GM18909 (cell line): ENCODE measurements around the gene LAYN.

Experiments used
- ATAC-seq: cut with Tn5 transposase; IDR thresholded peaks from one replicate; pipeline ENCODE4 v1.9.1; 2021; ENCODE audit warnings: mild to moderate bottlenecking; ENCODE audit not compliant: unreplicated experiment, poor library complexity

LAYN gene, protein sequence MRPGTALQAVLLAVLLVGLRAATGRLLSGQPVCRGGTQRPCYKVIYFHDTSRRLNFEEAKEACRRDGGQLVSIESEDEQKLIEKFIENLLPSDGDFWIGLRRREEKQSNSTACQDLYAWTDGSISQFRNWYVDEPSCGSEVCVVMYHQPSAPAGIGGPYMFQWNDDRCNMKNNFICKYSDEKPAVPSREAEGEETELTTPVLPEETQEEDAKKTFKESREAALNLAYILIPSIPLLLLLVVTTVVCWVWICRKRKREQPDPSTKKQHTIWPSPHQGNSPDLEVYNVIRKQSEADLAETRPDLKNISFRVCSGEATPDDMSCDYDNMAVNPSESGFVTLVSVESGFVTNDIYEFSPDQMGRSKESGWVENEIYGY

DNA sequence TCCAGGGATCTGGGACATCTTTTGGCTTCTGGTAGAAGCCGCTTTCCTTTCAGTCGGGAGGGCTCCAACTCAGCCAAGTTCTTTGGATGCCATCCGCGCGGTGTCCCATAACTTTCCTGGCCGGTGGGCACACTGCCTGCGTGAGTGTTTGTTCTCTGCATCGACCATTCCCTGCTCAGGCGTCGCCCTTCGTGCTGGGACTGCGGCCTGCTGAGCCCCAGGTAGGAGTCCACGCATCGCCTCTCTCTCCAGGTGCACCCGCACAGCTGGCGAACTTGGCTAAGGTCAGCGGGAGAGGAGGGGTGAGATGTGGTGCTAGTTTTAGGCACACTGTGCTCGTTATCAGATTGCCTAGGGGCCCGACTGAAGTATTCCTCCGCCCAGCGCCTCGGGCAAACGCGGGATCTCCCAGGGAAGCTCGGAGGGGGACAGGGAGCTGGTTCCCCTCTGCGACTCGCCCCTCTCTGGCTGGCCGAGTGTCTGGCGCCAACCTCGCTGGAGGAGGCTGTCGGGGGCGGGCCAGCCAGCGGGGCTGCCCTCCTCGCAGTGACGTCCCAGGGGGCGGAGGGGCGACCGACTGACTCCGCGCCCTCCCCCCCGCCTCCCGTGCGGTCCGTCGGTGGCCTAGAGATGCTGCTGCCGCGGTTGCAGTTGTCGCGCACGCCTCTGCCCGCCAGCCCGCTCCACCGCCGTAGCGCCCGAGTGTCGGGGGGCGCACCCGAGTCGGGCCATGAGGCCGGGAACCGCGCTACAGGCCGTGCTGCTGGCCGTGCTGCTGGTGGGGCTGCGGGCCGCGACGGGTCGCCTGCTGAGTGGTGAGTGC is at the start of gene LAYN:
Gene LAYN, plus strand, starts transcription at position 607 of the 823 bp plus-strand sequence. Its CDS starts 124 bp downstream, at position 731.
- no peak for ATAC-seq

DNA sequence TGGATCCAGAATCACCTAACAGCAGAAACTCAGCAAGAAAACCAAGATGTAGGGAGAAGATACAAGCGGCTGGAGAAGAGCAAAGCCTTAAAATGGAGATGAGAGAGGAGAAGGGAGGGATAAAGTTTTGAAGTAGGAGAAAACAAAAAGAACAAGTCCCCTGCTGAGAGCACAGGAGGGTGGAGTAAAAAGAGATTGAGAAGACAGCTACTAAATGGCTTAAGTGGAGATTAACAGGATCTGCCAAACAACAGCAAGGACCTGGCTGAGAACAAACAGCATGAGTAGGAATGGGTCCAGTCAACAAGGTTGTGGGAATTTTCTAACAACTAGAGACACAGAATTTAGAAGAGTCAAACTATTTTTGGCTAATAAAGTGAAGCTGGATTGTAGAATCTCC is 46.5 kb upstream of the LAYN start:
- ATAC-seq = no peak

DNA sequence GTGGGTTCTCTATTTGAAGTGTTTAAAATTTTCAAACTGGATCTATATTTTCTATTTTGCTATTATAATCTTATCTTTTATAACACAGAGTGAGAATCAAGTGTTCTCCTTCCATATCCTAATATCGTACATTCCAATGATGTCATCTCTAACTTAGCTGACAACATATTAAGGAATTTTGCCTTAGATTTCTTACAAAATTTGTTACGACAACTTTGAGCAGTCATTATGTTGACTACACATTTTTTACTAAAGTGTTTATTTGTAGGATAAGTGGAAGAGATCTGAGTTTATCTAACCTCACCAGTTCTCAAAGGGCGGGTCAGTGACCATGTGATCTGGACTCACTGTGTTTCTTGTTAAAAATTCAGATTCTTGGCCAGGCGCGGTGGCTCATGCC is 41.0 kb upstream of the LAYN start:
- no peak for ATAC-seq

DNA sequence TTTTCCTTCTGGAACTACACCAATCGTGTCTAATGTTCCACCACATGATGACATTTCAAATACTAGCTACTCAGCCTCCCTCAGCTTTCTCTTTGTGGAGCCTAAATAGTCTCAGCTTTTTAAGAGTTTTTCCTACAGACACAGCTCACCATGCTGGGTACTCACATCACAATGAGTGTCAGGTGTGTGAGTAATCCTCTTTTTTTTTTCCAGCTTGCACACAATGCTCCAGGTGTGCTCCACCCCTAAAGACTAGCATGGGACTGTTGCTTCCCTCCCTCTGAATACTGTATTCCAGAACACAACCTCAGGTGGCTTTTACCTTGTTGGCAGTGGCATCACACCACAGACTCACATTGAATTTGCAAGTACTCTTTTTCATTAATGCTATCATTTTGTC is 40.0 kb upstream of the LAYN start:
- ATAC-seq = no peak

DNA sequence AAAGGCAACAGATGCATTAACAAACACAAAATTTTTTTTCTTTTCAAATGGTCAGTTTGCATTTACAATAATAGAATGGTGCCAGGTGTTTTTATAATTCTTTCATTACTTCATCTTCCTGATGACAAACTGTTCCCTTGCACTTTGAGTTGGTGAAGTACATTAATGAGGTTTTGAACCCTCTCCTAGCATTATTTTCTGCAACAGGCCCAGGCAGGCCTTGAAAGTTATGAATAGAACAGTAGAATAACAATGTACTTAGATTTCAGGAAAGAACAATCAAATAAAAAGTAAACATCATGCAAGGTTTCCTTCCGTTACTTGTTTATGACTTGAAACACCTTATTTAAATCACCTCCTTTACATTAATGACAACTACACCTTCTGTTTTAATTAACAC is 37.9 kb upstream of the LAYN start:
- ATAC-seq = no peak

DNA sequence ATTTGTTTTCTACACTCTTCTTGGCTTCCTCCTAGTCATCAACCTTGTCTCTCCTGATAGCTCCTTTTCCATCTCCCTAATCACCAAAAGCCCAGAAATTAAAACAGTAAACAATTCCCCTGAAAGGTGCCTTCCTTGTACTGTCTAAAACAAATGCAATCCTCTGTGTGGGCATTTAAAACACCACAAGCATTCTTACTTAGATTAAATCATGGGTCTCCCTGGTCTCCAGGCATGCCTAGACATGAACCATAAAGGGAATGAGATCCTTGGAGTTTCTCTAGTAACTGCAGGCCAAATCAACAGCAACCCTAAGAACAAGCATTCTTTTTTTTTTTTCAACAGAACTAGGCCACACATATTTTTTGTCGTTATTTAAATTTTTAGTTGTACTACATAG is 30.2 kb upstream of the LAYN start:
- no peak for ATAC-seq

DNA sequence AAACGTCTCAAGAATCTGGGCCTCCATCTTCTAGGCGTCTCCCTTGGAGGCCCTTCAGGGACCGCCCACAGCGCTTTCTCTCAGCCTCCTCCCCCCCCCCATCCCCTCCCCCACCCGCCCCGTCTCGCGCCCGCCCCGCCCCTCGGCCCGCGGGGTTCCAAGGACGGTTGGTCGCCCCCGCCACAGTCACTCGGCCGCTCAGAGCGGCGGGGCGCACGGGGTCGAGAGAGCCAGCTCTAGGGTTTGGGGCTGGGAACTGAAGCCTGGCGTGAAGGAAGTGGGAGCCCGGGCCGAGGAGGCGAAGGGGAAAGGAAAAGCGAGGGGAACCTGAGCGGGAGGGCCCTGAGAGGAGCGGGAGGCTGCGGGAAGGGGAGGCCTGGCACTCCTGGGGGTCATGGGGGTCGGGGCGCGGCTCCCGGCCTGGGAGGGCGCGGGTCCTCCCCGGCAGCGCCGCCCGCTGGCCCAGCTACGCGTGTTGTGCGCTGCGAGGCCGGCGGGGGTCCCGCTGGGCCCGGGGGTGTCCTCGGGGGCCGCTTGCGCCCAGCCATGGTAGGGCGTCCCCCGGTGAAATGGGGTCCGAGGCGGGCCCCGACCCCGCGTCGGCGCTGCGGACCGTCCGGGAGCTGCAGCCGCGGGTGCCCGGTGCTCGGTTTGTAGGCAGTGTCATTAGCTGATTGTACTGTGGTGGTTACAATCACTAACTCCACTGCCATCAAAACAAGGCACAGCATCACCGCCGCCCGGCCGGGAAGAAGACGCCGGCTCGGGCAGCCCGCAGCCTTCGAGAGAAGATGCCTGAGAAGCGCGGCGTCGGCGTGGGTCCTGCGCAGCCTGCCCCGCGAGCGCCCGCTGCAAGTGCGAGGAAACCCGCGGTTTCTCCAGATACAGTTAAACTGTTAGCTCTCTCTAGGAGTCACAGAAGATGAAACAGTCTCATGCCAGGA is 28.0 kb upstream of the LAYN start, which contains the start of gene BTG4:
Gene BTG4, minus strand, starts transcription at position 91 of the 944 bp plus-strand sequence. CDS start 13,610 bp downstream, outside the sequence.
- ATAC-seq = no peak

DNA sequence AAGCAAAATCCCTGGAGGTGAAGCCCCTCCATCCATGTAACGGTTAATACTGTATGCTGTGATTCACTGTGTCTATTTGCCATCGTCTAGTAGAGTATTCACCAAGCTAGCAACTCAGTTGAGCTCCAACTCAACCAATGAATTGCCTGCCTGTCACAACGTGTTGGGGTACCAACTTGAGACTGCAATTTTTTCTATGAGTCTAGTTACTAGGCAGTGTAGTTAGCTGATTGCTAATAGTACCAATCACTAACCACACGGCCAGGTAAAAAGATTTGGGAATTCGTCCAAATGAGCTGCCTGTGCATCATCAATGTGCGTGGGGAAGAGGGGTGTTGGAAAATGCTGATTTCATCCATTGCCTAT is 27.3 kb upstream of the LAYN start:
- ATAC-seq = no peak

DNA sequence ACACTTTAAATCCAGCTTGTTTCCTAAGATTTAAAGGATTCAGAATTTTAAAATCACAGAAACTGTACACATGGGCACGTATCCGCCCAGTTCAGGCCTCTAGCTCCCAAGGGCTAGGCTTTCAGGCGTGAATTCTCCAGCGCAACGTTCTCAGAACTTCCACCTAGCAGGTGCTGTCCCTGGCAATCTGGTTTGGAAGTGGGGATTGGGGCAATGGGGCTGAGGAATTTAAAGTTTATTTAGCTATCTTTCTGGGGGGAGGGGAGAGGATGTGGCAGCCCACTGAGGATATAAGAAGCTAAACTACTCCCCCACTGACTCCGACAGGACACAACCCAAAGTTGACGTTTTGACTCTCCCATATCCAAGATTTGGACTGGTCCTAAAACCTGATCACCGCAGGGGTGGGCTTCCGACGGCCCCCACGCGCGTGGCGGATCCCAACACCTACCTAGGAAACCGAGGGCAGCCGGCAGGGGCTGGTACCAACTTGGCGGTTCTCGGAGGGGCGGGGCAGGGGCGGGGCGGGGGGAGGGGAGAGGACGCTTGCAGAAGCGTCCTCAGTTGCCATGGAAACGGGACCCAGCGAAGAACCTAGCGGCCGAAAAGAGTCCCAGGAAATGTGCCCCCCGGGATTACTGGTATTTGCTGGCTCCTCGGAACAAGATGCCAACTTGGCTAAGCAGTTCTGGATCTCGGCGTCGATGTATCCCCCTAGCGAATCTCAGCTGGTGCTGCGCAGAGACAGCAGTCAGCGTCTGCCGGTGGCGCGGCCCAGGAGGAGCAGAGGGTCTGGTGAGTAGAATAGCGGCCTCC is 26.1 kb upstream of the LAYN start, which contains the start of gene HOATZ:
Gene HOATZ, plus strand, starts transcription at position 563 of the 816 bp plus-strand sequence. Its CDS starts 7 bp downstream, at position 570.
- ATAC-seq = no peak

DNA sequence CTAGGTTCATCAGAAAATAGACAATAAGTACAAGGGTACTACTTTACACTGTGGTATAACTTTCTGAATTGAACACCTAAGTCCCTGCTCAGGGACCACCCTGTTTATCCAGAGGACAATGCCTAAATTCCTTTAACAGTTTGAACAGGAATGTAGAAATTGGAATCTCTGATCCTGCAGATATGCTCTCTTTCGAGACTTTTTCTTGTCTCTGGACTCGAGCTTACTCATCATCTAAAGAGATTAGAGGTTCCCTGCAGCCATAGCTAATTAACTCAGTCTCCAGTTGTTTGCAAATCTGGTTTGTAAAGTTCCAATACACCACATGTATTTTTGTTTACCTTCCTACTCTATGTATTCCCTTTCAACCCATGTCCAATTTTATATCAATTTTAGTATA is 24.9 kb upstream of the LAYN start:
- ATAC-seq = no peak

DNA sequence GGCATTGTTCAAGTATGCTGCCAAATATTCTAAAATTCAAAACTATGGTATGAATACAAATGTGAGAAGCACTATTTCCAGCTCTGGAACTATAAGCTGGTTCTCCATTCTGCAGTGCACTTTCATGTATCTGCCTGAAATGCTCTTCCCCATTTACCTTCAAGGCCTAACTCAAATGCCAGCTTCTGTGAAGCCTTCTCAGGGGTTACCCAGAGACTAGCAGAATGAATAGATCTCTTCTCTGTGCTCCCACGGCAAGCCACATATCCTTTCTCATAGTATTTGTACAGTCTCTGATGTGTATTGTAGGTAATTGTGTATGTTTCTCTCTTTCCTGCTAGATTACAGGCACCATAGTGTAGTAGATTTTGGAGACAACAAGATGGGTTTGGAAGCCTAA is 21.9 kb upstream of the LAYN start:
- ATAC-seq = no peak

DNA sequence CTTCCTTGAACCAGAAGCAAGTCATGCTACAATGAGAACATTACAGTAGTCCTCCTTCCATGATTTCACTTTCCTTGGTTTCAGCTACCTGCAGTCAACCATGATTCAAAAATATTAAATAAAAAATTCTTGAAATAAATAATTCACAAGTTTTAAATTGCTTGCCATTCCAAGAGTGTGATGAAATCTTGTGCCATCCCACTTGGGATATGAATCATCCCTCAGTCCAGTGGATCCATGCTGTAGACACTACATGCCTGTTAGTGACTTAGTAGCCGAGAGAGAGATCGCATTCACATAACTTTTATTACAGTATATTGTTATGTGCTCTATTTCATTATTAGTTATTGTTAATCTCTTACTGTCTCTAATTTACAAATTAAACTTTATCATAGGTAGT is 20.0 kb upstream of the LAYN start:
- ATAC-seq = no peak

DNA sequence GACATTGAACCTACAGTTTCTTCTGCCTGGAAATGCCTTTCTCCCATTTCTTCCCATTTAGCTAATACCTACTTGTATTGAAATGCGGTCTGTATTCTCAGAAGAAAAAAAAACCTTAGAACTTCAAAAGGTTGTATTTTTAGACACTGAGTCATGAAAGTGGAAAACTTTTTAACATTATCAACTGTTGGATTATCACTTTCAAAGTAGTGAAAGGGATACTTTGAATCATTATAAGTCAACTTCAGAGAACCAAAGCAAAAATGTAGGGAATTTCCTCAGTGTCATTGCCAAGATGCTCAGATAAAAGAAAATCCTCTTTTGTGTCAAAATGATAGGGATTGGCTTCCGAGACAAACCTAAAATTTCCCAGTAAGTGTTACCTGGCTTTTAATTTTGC is 19.4 kb upstream of the LAYN start:
- ATAC-seq = no peak

DNA sequence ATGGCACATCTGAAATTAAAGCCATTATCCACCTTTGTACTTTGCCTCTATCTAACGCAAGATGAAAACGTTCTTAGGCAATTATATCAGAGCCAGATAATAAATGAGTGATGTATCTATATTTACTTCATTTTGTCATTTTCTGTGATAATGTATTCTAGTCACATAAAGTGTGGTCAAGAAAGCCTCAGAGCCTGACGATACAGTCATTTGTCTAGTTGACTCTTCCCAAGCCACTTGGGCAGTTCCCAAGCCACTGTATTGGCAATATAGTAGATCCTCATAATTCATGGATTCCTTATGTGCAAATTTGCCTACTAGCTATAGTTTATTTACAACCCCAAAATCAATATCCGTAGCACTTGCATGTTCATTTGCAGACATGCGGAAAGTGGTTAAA is 18.1 kb upstream of the LAYN start:
- ATAC-seq = no peak

DNA sequence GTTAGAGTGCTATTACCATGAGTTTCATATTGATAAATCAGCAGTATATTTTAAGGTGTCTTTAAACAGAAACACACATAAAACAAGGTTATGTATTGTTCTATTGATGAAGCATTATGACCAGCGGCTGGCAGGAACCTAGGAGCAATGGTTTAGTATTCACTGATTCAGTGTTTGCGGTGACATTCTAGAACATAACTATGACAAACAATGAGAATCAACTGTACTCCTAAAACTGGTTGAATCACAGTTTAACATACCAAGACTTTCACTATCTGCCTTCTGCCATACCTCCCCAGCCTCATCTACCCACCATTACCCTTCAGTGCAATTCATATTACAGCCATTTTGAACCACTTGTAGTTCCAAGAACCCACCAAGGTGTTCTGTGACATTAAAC is 17.2 kb upstream of the LAYN start:
- ATAC-seq = no peak

DNA sequence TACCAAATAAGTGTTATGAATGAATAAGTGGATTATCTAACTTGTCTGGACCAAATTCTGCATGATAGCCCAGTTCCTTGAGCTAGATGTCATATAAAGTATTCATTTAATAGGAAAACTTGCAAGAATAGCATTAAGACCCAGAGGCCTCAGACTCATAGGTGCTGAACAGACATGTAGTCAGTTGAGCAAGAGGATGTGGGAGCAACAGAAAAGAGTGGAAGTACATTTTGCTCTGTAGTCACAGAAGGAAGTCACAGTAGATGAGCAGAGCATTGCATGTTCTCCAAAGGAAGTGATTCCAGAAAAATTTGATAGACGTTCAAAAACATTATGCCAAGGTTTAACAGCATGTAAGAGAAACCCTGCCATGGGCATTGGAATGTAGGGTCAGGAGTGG is 16.5 kb upstream of the LAYN start:
- ATAC-seq = no peak

DNA sequence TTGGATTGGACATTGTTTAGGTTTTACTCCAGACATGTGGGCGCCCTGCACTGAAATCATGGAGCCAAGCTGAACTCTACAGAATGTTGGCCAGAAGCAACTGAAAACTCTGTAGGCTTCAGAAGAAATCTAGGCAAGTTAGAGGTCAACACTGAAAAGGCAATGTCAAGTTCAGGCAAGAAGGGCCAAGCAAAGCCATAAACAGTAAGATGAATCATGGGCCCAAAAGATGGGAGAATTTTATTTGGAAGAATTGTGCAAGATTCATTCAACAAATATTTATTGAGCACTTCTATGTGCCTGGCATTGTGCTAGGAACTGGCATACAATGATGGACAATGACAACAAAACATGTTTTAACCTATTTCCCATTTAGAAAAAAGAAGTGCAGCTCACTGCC is 15.1 kb upstream of the LAYN start:
- no peak for ATAC-seq

DNA sequence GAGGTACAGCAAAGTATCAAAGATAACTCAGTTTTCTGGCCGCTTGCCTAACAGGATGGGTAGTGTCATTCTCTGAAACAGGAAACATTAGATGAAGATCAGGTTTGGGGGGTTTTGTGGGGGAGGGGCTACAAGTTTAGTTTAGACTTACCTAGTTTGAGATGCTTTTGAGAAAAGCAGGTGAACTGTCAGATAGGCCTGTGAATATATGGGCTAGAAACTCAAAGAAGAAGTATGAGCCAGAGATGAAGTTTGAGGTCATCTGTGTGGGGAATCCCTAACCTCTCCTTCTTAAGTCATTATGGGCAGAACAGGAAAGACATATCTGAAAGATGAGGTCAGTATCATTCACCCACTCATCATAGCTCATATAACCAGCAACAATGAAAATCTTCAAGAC is 14.0 kb upstream of the LAYN start:
- ATAC-seq = no peak

DNA sequence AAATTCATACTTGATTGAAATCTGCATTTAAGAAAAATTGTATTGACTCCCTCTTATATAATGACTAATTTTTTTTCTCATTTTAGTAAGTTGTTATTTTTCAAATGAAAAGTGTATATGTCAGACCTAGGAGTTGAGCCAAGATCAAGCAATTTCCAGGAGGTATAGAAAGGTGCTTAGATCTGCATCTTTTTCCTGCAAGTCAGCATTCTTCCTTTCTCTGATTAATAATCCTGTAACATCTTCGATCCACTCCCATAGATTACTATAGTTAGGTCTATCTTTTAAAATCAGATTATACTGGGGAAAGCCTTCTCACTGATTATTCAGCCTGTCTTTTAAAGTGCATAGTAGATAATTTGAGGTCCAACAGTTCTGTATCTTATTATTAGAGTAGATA is 13.2 kb upstream of the LAYN start:
- ATAC-seq = no peak

DNA sequence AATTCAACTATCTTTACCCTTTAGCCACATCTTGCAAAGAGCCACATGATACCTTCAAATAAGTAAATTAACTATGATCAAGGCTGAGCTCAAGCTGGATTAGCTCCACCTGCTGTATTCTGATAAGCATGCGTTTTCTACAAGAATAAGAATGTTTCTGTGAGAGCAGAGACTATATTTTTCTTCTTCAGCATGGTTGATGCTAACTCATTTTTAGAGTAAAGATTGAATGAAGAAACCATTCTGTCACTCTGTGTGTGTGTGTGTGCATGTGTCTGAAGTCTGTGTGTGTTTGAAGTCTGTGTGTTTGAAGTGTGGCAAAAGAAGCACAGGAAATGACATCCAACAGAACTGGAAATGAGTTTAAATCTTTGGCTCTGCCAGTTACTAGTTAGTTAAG is 12.0 kb upstream of the LAYN start:
- ATAC-seq = no peak
